Effector CD4-positive, alpha-beta T cell (primary cell): ENCODE results near the gene IL1RAPL1.
"Not testable (repeated sequence)": the region's sequence is repeated elsewhere in the genome, so short reads cannot be mapped to it uniquely, and the experiment has no call there.

Experiments used
- DNase-seq: peaks from one replicate; pipeline ENCODE4 v3.0.0-alpha.2; 2020

Gene IL1RAPL1

DNA sequence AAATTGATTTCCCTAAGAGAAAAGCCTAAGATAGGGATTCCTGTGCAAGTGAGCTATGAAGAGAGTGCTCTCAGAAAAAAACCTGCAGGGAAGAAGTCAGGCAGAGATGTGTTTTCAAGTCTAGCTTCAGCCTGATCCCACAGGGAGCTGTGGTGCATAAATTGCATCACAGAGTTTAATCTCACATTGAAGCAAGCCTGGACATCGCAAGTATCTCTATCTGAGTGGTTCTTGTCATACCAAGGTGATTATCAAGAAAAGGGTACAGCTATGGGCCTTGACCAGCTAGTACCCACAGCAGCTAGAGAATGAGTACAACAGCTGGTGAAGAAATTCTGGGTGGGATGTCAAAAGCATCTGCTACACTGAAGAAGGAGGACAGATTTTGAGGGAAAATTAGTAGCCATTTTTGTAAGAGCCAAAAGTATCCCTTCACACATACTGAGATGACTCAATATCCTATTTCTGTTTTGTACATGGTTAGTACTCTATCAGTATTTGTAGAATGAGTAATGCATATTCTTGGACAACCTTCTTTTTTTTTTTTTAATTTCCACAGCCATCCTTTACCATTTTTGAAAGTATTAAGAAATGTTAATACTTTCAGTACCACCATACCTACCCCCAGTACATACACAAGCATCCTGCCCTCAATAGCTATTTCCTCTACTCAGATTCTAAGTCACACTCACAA, 708.9 kb downstream of the IL1RAPL1 start:
- DNase-seq = no peak

DNA sequence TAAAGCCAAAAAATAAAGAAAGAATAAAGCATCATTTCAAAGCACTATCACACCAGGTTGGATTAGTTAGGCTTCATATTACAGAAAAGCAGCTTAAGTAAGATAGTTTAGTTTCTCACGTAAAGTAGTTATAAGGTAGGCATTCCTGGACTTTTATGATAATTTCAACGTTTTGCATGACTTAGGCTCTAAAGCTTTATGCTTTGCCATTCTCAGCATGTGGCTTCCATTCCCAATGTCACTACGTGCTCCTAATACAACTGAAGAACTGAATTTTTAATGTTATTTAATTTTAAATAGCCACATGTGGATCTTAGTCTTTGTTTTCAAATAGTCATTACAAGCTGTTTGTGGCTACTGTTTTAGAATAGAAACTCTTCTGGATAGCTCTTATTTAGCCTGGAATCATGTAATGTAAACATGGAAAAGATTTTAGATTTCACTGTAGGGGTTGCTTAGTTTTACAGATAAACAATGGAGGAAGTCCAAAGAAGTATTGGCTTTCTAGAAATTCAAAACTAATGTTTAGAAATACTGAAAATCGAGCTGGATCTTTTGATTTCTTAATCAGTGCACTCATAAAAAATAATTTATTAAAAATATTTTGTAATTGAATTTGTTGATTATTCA, 710.0 kb downstream of the IL1RAPL1 start:
- DNase-seq = no peak

DNA sequence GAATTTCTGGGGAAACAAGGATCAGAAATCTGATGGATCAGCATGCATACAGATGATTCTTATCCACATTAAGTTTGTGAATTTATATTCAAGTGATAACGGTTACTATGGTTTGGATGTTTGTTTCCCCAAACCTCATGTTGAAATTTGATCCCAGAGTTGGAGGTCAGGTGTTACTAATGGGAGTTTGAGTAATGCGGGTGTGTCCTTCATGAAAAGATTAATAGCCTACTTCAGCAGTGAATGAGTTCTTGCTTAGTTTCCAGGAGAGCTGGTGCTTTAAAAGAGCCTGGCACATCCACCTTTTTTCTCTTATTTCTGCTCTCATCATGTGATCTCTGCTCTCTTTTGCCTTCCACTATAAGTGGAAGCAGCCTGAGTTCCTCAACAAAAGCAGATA, 712.4 kb downstream of the IL1RAPL1 start:
- DNase-seq = no peak

DNA sequence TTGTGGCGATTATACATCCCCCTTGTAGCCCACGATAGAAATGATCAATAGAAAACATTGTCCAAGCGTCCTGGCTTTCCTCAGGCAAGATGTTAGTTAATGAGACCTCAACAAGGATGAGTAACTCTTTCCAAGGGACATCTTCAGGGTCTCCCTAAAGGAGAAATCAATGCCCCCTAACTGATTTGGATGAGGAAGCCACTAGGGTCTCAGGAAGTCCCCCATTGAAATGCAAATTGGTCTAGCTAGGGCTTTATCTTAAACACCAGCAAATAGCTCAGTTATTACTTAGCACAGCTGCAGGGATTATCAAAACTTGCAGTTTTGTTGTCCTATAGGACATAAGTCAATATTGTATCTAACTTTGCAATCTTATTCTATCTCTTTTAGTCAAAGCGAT, 721.5 kb downstream of the IL1RAPL1 start:
- no peak for DNase-seq

DNA sequence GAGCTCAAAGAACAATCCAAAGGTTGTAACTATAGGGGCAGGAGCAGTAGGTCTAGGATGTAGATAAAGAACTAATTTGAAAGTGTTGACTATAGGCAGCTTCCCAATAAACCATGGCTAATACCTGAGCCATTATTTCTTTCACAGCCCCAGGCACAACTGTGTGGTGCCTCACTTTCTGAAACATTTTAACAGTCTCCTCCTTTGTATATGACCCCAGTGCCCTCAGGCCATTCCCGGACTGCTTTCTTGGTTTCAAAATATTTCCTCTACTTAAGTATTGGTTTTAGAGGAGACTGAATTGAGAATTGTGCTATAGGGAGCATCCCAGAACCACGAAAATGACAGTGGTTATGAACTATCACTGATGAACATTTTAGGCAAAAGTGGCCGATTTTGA, 728.7 kb downstream of the IL1RAPL1 start:
- DNase-seq = no peak

DNA sequence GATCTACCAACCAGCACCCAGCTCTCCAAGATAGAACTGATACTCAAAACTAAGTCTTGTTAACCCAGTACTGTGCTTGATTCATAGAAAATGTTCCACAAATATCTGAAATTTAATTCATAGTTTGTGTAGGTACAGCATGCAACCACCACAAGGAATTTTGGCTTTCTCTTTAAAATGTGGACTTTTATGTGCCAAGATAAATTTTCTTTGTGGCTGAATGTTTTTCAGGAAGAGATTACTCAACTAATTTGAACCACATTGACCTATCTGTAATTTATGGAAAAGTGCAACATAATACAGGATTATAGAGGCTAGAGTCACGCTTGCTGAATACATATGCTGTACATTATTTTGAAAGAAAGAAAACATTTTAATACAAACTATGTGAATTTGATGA, 730.8 kb downstream of the IL1RAPL1 start:
- DNase-seq = no peak

DNA sequence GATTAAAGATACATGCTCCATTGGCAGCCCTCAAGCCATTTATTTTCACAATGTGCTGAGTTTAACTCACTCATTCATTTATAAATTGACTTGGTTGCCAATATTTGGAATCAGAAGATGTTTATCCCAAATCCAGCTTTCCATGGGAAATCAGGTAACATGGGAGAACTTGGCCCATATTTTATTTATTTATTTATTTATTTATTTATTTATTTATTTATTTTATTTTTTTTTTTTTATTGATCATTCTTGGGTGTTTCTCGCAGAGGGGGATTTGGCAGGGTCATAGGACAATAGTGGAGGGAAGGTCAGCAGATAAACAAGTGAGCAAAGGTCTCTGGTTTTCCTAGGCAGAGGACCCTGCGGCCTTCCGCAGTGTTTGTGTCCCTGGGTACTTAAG, 745.2 kb downstream of the IL1RAPL1 start:
- not testable (repeated sequence) for DNase-seq

DNA sequence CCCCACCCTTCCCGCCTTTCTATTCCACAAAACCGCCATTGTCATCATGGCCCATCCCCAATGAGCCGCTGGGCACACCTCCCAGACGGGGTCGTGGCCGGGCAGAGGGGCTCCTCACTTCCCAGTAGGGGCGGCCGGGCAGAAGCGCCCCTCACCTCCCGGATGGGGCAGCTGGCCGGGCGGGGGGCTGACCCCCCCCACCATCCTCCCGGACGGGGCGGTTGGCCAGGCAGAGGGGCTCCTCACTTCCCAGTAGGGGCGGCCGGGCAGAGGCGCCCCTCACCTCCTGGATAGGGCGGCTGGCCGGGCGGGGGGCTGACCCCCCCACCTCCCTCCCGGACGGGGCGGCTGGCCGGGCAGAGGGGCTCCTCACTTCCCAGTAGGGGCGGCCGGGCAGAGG, 745.8 kb downstream of the IL1RAPL1 start:
- DNase-seq = not testable (repeated sequence)

DNA sequence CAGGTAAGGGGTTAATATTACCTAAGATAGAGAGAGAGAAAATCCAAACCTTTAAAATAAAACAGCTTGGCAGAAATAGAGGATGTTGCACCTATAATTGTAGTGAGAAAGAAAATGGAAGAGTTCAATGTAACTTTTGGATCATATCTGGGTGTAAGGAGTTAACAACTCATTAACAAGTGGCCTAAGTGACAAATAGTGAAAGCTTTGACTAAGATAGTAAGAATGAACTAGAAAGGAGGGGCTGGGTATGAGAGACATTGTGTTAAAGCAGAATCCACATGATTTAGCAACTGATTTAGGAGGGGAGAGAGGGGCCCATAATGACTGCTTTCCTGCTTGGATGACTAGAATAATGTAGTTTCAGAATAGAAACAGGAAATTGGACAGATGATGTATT, 761.0 kb downstream of the IL1RAPL1 start:
- DNase-seq = no peak

DNA sequence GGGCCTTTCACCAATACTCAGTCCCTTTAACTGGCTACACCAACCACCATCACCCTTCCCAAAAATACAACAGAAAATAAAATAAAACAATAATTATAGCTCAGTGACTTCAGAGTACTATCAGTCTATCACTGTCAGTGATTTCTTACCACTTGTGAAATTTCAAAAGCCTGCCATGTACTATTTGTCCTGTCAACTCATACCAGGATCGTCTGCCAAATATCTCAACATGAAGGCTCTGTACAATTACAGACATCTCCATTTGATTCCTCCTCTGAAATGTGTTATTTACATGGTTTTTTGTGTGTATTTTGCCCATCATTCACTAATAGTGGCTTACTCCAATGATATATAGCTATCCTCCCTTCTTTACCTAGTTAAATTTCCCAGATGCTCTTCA, 772.0 kb downstream of the IL1RAPL1 start:
- no peak for DNase-seq

DNA sequence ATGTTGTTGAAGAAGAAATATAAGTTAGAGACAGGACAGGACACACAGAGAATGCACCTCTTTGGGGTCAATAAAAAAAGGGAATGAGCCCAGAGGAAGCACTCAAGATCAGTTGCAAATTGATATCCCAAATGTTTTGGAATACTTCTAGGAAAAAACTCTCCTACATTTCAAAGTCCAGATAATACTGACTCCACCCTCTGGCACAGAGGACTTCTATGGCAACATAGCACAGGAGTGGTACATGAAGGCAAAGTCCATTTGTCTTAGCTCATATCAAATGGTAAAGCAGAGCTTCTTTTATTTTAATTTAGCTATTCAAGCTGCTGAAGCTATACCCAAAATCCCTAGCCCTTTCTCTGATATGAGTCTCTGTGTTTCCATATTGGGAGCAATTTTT, 787.5 kb downstream of the IL1RAPL1 start:
- DNase-seq = not testable (repeated sequence)

DNA sequence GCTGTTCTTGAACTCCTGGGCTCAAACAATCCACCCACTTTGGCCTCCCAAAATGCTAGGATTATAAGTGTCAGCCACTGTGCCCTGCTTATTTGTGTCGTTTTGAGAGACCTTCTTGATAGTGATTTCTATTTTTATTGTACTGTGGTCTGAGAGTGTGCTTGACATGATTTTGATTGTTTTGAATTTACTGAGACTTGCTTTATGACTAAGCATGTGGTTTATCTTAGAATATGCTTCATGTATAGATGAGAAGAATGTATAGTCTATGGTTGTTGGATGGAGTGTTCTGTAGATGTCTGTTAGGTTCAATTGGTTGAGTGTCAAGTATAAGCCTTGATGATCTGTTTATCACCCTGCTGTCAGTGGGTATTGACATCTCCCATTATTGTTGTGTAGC, 789.3 kb downstream of the IL1RAPL1 start:
- DNase-seq = no peak

DNA sequence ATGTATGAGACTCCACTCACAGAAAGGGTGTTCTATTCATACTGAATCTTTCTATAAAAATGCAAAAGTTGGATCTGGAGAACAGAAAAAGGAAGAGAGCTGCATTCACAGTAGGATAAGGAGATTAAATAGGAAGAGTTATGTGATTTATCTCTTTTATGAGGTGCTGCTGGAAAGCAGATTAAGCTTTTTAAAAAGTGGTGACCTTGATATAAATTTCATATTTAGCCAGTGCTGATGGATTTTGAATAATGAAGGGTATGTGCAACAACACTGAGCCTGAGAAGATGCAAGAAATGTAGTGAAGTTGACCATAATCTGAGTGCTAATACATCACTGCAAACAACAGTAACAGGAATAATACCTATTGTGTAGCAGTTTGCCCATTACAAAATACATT, 795.6 kb downstream of the IL1RAPL1 start:
- no peak for DNase-seq

DNA sequence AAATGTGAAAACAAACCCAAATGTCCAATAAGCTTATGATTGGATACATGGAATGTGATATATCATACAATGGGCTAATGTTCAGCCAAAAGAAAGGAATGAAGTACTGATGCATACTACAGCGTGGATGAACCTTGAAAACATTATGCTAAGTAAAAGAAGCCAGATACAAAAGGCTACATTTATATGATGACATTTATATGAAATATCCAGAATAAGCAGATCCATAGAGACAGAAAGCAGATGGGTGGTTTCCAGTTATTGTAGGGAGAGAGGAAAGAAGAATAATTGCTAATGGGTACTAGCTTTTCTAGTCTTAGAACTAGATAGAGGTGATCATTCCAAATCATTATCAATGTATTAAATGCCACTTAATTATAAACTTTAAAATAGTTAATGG, 801.3 kb downstream of the IL1RAPL1 start:
- DNase-seq = no peak

DNA sequence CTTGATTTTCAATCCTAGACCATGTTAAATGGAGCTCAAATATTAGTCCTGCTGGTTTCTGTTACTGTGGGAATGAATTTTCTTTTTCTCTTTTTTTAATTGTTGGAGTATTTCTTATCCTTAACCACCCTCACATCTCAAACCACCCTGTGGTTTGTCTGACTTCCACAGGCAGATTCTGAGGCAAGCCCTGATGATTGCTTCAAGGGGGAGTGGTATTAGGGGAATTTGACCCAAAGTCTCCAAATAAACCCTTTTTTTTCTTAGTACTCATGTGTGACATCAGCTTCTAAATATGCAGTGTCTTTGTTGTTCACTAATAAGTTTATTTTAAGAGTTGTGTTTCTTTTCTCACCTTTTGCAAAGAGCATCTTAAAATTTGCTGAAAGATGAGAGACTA, 810.3 kb downstream of the IL1RAPL1 start:
- DNase-seq = no peak

DNA sequence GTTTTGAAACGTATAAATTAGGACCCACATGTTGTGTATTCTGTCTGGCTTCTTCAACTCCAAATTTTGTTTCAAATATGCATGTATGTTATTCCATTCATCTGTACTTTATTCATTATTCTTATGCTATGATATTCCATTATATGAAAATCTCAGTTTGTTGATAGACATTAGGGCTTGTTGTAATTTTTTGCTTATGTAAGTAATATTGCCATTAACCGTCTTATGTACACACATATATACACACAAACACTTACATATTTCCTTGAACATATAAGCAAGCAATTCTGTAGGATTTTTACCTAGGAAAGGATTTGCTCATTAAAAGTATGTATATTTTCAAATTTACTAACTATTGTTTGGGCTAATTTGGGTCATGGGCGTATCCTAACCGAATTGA, 820.1 kb downstream of the IL1RAPL1 start:
- no peak for DNase-seq

DNA sequence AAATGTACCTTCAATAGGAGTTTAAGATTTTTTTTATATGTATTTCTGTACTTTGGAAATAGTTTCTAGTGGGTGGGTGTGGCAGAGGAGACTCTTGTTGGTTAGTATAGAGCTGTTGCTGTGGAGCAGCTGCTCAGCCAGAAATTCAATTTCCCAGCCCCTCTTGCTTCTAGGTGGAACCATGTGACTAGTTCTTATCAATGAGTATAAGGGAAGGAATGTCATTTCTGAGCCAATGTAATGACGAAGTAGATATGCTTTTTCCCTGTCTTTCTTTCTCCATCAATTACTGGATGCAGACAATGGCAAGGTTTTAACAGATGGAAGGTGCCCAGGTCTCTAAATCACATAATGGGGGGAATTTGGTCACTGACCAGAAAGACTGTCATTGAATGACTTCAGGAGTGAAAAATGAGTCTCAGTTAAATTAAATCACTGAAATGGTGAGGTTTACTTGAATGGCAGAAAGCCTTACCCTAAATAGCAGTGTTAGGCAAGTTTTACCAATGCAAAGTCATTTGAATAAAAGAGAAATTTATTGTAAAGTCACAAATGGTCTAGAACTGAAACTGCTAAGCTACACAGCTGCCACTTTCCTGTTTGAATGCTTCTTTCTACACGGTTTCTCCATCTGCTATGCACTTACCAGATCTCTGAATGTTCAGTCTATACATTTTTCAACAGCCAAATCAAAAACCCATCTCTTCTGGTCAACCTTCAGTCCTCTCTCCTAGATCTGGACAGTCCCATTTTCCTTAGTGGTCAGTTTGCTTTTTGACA, 832.7 kb downstream of the IL1RAPL1 start:
- DNase-seq = no peak

DNA sequence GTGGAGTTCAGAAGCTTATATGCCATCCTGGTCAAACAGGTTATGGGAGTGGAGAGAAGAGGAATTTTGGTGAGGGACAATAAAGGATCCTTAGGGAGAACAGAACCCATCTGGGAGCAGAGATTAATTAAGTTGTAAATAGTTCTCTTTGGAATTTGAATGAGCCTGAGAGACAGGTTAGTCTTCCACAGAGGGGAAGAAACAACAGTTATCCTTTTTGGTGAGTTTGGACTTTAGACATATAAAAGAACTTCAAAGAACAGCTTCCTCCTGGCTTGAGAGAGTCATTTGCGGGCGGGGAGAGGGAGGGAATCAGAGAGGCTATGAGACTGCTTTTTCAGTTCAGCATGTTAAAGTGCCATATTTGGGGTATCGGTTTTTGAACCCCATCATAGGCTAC, 834.8 kb downstream of the IL1RAPL1 start:
- DNase-seq = no peak

DNA sequence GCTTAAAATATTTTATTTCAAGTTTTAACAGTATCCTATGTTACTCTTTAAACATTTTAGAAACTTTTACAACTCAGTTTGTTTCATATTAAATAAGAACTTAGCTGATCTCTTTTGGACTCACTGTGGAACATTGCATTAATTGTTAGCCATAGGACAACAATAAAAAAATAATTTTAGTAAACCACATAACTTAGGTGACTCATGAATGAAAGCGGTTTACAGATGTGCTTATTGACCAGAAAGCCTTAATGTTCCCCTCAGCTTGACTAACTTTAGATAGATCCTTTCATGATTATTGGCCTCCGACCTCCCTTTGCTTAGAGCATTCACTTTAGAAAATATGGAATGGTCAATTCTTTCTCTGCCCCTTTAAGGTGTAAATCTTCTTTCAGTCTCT, 844.6 kb downstream of the IL1RAPL1 start:
- DNase-seq = no peak

DNA sequence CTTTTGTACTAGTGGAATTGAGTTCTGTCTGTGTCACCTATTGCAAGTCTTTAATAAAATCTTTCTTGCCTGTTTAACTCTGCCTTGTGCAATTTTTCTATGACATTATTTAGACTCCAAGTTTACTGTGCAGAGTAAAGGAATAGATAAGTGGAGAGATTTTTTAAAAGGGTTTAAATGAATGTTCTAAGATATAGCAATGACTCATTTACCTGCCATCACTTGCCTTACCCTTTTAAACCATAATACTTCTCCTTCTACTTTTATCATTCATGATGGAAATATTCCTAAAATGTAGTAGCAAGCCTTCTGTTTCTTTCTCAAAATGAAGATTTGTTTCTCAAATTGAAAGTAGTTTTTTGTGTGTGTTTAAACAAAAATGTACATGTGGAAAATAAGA, 845.3 kb downstream of the IL1RAPL1 start:
- no peak for DNase-seq

DNA sequence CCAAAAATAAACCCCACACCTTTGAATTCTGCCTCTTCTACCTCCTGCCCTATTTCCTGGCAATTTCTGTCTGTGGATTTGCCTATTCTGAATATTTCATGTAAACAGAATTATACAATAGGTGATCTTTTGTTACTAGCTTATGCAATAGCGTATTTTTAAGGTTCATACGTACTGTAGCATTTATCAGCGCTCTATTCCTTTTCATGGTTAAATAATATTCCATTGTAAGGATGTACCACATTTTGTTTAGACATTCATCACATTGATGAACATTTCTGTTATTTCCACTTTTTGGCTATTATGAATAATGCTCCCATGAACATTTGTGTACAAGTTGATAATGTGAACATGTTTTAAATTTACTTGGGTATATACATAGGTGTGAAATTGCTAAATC, 847.7 kb downstream of the IL1RAPL1 start:
- no peak for DNase-seq

DNA sequence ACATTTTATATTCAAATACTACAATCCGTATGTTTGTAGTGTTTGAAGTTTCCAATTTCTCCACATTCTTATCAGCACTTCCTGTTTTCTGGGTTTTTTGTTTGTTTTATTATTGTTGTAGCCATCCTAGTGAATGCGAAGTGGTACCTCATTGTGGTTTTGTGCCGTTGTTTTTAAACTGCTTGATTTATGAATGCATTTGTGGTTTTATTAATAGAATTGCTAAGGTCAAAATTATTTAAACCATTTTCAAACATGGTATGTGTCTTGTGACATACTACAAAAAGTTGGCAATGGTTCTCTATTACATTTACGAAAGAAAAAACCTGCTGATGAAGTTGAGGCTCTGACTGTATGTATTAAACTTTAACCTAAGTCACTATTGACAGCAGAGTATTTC, 848.1 kb downstream of the IL1RAPL1 start:
- no peak for DNase-seq

DNA sequence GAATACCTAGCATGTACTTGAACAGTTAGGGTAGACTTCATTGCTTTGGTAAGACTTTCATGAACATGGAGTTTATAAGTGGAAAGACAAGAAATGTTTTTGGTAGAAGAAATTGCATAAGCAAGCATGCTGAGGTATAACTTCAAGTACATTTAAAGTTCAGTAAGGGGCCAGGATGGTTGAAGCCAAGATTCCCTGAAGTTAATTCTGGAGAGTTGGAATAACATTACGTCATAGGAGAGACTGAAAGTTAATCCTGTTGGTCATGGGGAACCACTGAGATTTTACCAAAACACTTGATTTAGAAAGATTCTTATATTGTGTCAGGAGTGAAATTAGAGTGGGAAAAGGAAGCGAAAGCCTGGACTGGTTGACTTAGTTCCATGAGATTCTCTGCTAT, 860.6 kb downstream of the IL1RAPL1 start:
- DNase-seq = no peak

DNA sequence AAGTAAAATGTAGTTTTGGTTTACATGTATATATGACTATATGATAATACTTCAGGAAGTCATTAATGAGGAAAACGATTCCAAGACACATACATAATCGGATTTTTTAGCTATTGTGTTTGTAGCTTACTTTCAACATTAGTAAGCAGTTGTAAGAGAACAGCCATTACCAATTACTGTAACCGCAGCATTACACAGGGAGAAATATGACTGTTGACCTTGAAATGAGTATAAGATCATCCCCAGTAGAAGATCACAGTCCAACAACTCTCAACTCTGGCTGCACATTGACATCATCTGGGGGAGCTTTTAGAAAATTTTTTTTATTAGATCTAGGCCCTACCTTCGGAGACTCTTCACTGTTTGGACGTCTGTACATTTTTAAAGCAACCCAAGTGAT, 866.1 kb downstream of the IL1RAPL1 start:
- DNase-seq = no peak
